ENCODE measurements around the gene FFAR1.

GRCh38 chr19:35322014-35322413 is 25.7 kb upstream of the FFAR1 start:
- TF ChIP-seq, protein P1, sequence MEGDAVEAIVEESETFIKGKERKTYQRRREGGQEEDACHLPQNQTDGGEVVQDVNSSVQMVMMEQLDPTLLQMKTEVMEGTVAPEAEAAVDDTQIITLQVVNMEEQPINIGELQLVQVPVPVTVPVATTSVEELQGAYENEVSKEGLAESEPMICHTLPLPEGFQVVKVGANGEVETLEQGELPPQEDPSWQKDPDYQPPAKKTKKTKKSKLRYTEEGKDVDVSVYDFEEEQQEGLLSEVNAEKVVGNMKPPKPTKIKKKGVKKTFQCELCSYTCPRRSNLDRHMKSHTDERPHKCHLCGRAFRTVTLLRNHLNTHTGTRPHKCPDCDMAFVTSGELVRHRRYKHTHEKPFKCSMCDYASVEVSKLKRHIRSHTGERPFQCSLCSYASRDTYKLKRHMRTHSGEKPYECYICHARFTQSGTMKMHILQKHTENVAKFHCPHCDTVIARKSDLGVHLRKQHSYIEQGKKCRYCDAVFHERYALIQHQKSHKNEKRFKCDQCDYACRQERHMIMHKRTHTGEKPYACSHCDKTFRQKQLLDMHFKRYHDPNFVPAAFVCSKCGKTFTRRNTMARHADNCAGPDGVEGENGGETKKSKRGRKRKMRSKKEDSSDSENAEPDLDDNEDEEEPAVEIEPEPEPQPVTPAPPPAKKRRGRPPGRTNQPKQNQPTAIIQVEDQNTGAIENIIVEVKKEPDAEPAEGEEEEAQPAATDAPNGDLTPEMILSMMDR (IDR thresholded peaks at IDR 0.05): no peak
- no peak for TF ChIP-seq POLR2A (IDR thresholded peaks at IDR 0.05)
- TF ChIP-seq POLR2AphosphoS5 (IDR thresholded peaks at IDR 0.05): no peak
- TF ChIP-seq EP300 (IDR thresholded peaks at IDR 0.05): no peak

Data from gastroesophageal sphincter (tissue), 3 donors.